Measurements from ENCODE around the gene ATP11A. TPM values are rescaled to one million over a fixed set of nuclear protein-coding genes. Genes with fewer than 3 reads are reported as not detected.

ATP11A gene
- total RNA-seq, 1 donor from 2014 or later = 109 TPM

GRCh38 chr13:112807653-112808376 is 118.0 kb downstream of the ATP11A start:
- Mint-ChIP-seq H3K36me3 (ENCODE audit: insufficient read depth) (peaks cover 19% of the 10 kb centered on the region), H3K27ac (no peak overlapping the region), H3K27me3 (no peaks in the 10 kb centered on the region), H3K9me3 (ENCODE audit: low read depth) (no peaks in the 10 kb centered on the region), H3K4me3 (ENCODE audit: low read depth) (no peak overlapping the region), H3K4me1 (ENCODE audit: low read depth) (peaks cover 2% of the 10 kb centered on the region)
- no peak for DNase-seq (ENCODE audit: low spot score, unreplicated experiment)
- TF ChIP-seq, protein P1, sequence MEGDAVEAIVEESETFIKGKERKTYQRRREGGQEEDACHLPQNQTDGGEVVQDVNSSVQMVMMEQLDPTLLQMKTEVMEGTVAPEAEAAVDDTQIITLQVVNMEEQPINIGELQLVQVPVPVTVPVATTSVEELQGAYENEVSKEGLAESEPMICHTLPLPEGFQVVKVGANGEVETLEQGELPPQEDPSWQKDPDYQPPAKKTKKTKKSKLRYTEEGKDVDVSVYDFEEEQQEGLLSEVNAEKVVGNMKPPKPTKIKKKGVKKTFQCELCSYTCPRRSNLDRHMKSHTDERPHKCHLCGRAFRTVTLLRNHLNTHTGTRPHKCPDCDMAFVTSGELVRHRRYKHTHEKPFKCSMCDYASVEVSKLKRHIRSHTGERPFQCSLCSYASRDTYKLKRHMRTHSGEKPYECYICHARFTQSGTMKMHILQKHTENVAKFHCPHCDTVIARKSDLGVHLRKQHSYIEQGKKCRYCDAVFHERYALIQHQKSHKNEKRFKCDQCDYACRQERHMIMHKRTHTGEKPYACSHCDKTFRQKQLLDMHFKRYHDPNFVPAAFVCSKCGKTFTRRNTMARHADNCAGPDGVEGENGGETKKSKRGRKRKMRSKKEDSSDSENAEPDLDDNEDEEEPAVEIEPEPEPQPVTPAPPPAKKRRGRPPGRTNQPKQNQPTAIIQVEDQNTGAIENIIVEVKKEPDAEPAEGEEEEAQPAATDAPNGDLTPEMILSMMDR (IDR thresholded peaks at IDR 0.05; ENCODE audit: unreplicated experiment) = no peak

- Mint-ChIP-seq H3K4me1 (ENCODE audit: low read depth) (peaks cover 2% of the 10 kb centered on the region), H3K27ac (no peak overlapping the region), H3K27me3 (no peaks in the 10 kb centered on the region), H3K36me3 (ENCODE audit: insufficient read depth) (peaks cover 24% of the 10 kb centered on the region), H3K9me3 (ENCODE audit: low read depth) (no peaks in the 10 kb centered on the region), H3K4me3 (ENCODE audit: low read depth) (no peak overlapping the region)
- DNase-seq (ENCODE audit: low spot score, unreplicated experiment) = no peak
- TF ChIP-seq, protein P1 (IDR thresholded peaks at IDR 0.05; ENCODE audit: unreplicated experiment) = no peak
These were observed 118.7 kb downstream of the ATP11A start for GRCh38 chr13:112808377-112809140.

DNA sequence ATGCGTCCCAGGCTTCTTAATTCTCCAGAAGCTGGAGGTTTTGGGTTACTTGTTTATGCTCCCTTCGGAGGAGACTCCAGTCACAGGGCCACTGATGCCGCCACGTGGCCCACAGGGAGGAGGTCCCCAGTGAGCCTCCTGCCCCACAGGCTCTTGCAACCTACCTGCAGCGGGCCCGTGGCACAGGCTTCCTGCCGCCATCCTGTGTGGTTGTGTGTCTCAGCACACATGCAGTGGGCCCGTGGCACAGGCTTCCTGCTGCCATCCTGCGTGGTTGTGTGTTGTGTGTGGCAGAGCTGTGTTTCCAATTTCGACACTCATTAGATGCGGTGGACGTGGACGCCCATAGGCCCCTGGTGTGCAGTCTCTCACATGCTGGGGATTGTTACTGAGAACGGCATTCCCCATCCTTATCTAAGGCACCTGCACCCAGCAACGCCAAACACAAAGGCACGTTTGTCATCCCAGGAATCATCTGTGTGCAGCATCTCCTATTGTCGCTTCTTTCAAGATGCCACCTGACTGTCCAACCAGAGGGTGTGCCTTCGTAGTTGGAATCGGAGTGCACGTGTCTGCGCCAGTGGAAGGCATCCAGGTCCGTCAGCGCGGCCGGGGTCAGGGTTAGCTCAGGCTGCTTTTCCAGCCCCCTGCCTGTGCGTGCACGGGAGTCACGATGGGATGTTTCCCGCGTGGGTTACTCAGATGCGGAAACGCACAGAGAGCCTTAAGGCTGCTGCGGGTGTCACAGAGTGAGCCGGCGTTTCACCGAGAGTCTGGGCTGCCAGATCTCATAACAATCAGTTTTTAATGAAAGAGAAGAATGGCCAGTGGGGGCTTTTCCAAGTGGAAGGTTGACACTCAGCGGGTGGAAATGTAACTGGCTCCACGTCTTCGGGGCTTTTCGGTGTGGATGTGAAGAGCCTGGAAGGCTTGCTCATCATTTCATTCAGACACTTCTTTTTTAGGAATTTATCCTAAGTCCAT is 119.8 kb downstream of the ATP11A start:
- Mint-ChIP-seq H3K27ac (no peak overlapping the region), H3K36me3 (ENCODE audit: insufficient read depth) (peaks cover 30% of the 10 kb centered on the region), H3K27me3 (no peaks in the 10 kb centered on the region), H3K4me1 (ENCODE audit: low read depth) (no peaks in the 10 kb centered on the region), H3K4me3 (ENCODE audit: low read depth) (no peak overlapping the region), H3K9me3 (ENCODE audit: low read depth) (no peaks in the 10 kb centered on the region)
- no peak for DNase-seq (ENCODE audit: low spot score, unreplicated experiment)
- TF ChIP-seq, protein P1 (IDR thresholded peaks at IDR 0.05; ENCODE audit: unreplicated experiment) = no peak

GRCh38 chr13:112810608-112811007 is 120.8 kb downstream of the ATP11A start:
- Mint-ChIP-seq H3K27ac (no peak overlapping the region), H3K4me1 (ENCODE audit: low read depth) (no peaks in the 10 kb centered on the region), H3K36me3 (ENCODE audit: insufficient read depth) (peaks cover 38% of the 10 kb centered on the region), H3K4me3 (ENCODE audit: low read depth) (no peak overlapping the region), H3K9me3 (ENCODE audit: low read depth) (no peaks in the 10 kb centered on the region), H3K27me3 (no peaks in the 10 kb centered on the region)
- no peak for DNase-seq (ENCODE audit: low spot score, unreplicated experiment)
- TF ChIP-seq, protein P1 (IDR thresholded peaks at IDR 0.05; ENCODE audit: unreplicated experiment) = no peak
